Stimulated activated CD8-positive, alpha-beta memory T cell treated with anti-CD3 and anti-CD28 coated beads, Interleukin-7, amount 100 ng/mL, for 48 hours (primary cell): ENCODE results near the gene MT1B.

Source experiments
- DNase-seq, 2 donors: peaks; one replicate each; pipeline ENCODE4 v3.0.0-alpha.2; 2020; ENCODE audit warnings: low read depth in 1 of 2; ENCODE audit errors: extremely low read depth in 1 of 2

Gene MT1B

GRCh38 chr16:56683424-56684172 is 31.9 kb downstream of the MT1B start:
- no peak for DNase-seq

- no peak for DNase-seq
Measured at GRCh38 chr16:56684256-56684925, 32.7 kb downstream of the MT1B start.

GRCh38 chr16:56684926-56685590 is 33.4 kb downstream of the MT1B start:
- no peak for DNase-seq

GRCh38 chr16:56686758-56687157 is 35.1 kb downstream of the MT1B start:
- DNase-seq, result no peak

- no peak for DNase-seq
Measured at GRCh38 chr16:56688762-56689161, 37.1 kb downstream of the MT1B start.

GRCh38 chr16:56689171-56689570 is 37.5 kb downstream of the MT1B start:
- DNase-seq, result no peak

- no peak for DNase-seq
Measured at GRCh38 chr16:56690420-56691122, 38.9 kb downstream of the MT1B start.

GRCh38 chr16:56691885-56692284 is 40.2 kb downstream of the MT1B start:
- DNase-seq, result no peak

- no peak for DNase-seq
Measured at GRCh38 chr16:56695246-56695645, 43.6 kb downstream of the MT1B start.

GRCh38 chr16:56697456-56698155 is 45.9 kb downstream of the MT1B start:
- DNase-seq, result no peak

- no peak for DNase-seq
Measured at GRCh38 chr16:56700195-56700594, 48.5 kb downstream of the MT1B start.

- DNase-seq, result no peak
Measured at GRCh38 chr16:56700631-56701030, 48.9 kb downstream of the MT1B start.

GRCh38 chr16:56701534-56701933 is 49.8 kb downstream of the MT1B start:
- no peak for DNase-seq
